Endothelial cell of umbilical vein (primary cell): ENCODE measurements around the gene MS4A7. TPM values are rescaled to one million over a fixed set of nuclear protein-coding genes. Genes with fewer than 3 reads are reported as not detected.

Experiments
- BruUV-seq: library from RNA; stranded (reverse); fragments of 400-500 nt; replicated peaks from 2 replicates; lab custom pipeline; 2021; lab: Mats Ljungman, UMichigan
- CTCF ChIA-PET: fragments of 300-600, 350-600 bp; sonication (Branson Sonifier 250); formaldehyde crosslinking; loops from one replicate; lab custom pipeline; 2021; ENCODE audit warnings: antibody characterized with exemption, inconsistent platforms; lab: Charles Lee
- POLR2A ChIA-PET: fragments of 300-600, 350-600 bp; sonication (Branson Sonifier 250); formaldehyde crosslinking; loops from one replicate; lab custom pipeline; 2021; ENCODE audit warnings: antibody characterized with exemption, inconsistent platforms; lab: Charles Lee
- DNase-seq: peaks from one replicate; pipeline ENCODE4 v3.0.0-alpha.2; 2011; ENCODE audit warnings: low read depth, low spot score
- FAIRE-seq: peaks from 2 replicates; lab custom pipeline; 2011; peaks lifted over from hg19 to GRCh38; lab: Jason Lieb, UNC
- H2AFZ ChIP-seq: 2 replicates; pipeline ENCODE4 v1.6.0; 2012; ENCODE audit warnings: low read depth, low read length, control low read depth, inconsistent platforms
- H3K27ac ChIP-seq: 2 replicates; pipeline ENCODE4 v1.5.1; 2011; ENCODE audit warnings: low read depth, mild to moderate bottlenecking, control low read depth, low read length, moderate library complexity; ENCODE audit not compliant: insufficient read depth
- H3K27me3 ChIP-seq, 2 experiments: 2 replicates each; pipeline versions ENCODE4 v1.6.0 to v1.6.1; 2011; ENCODE audit warnings: low read length in 2 of 2, mixed read lengths in 1 of 2; ENCODE audit not compliant: control insufficient read depth in 2 of 2, insufficient read depth in 2 of 2
- H3K36me3 ChIP-seq, 2 experiments: 2 replicates in 1 of 2; 3 replicates in 1 of 2; pipeline ENCODE4 v1.5.1; 2011; ENCODE audit warnings: low read length in 2 of 2, mild to moderate bottlenecking in 1 of 2, moderate library complexity in 1 of 2; ENCODE audit not compliant: control insufficient read depth in 2 of 2, insufficient read depth in 2 of 2; ENCODE audit errors: extremely low read depth in 1 of 2
- H3K4me1 ChIP-seq: 3 replicates; pipeline ENCODE4 v1.5.1; 2011; ENCODE audit warnings: mild to moderate bottlenecking, low read length; ENCODE audit not compliant: control insufficient read depth, insufficient read depth; ENCODE audit errors: extremely low read depth
- H3K4me2 ChIP-seq: 2 replicates; pipeline ENCODE4 v1.6.1; 2011; ENCODE audit warnings: low read length, control low read depth, mixed read lengths; ENCODE audit not compliant: insufficient read depth
- H3K4me3 ChIP-seq, 3 experiments: fragments of 200-600 bp in 1 of 3; sonication (generic), shearing (Covaris generic) in 1 of 3; replicated peaks in 1 of 3; 2 replicates each; pipeline ENCODE4 v1.5.1; 2011 to 2016; ENCODE audit warnings: control low read depth in 3 of 3, low read length in 3 of 3, mild to moderate bottlenecking in 2 of 3, inconsistent platforms in 1 of 3, low read depth in 1 of 3, moderate library complexity in 1 of 3; ENCODE audit not compliant: insufficient read depth in 1 of 3
- H3K79me2 ChIP-seq: 2 replicates; pipeline ENCODE4 v1.6.0; 2012; ENCODE audit warnings: low read length, inconsistent platforms; ENCODE audit not compliant: control insufficient read depth, insufficient read depth
- H3K9ac ChIP-seq: replicated peaks from 2 replicates; pipeline ENCODE3; 2011; ENCODE audit warnings: low read length, control low read depth; ENCODE audit not compliant: insufficient read depth; ENCODE audit errors: extremely low read depth
- H3K9me1 ChIP-seq: replicated peaks from 3 replicates; pipeline ENCODE4 v1.6.0; 2011; ENCODE audit warnings: mild to moderate bottlenecking, low read length; ENCODE audit not compliant: control insufficient read depth, insufficient read depth; ENCODE audit errors: extremely low read depth
- H3K9me3 ChIP-seq: replicated peaks from 2 replicates; pipeline ENCODE4 v1.5.1; 2012; ENCODE audit warnings: low read length, inconsistent platforms; ENCODE audit not compliant: control insufficient read depth, insufficient read depth
- H4K20me1 ChIP-seq: replicated peaks from 2 replicates; pipeline ENCODE3; 2011; ENCODE audit warnings: mild to moderate bottlenecking, low read length; ENCODE audit not compliant: control insufficient read depth, insufficient read depth; ENCODE audit errors: extremely low read depth
- EZH2 ChIP-seq: IDR thresholded peaks from 2 replicates; pipeline ENCODE4 v1.6.1; 2012; ENCODE audit warnings: borderline replicate concordance, low read depth, mild to moderate bottlenecking, moderate library complexity, low read length, inconsistent platforms; ENCODE audit not compliant: severe bottlenecking
- FOS ChIP-seq: IDR thresholded peaks from 2 replicates; pipeline ENCODE4 v1.6.1; 2011; ENCODE audit warnings: mild to moderate bottlenecking, low read length, moderate library complexity, borderline replicate concordance; ENCODE audit not compliant: insufficient read depth
- GATA2 ChIP-seq: IDR thresholded peaks from 2 replicates; pipeline ENCODE4 v1.7.0; 2011; ENCODE audit warnings: low read depth, mild to moderate bottlenecking, moderate library complexity, mixed read lengths, low read length; ENCODE audit not compliant: insufficient read length, insufficient read depth
- JUN ChIP-seq: IDR thresholded peaks from 2 replicates; pipeline ENCODE4 v1.6.1; 2011; ENCODE audit warnings: borderline replicate concordance, low read depth; ENCODE audit not compliant: insufficient read length, insufficient read depth
- MYC ChIP-seq: IDR thresholded peaks from one replicate; pipeline ENCODE4 v1.6.1; 2011; ENCODE audit warnings: mild to moderate bottlenecking, low read depth, low read length
- POLR2A ChIP-seq: IDR thresholded peaks from 2 replicates; pipeline ENCODE4 v1.6.1; 2012; ENCODE audit warnings: low read depth, mild to moderate bottlenecking, control low read depth, low read length
- POLR2AphosphoS5 ChIP-seq: IDR thresholded peaks from 2 replicates; pipeline ENCODE4 v1.6.1; 2012; ENCODE audit warnings: low read depth, mild to moderate bottlenecking, control low read depth, low read length, moderate library complexity; ENCODE audit not compliant: insufficient read depth
- dilution Hi-C: fragments of 300-500 bp; cut with MboI; formaldehyde crosslinking; loops from one replicate; pipeline ENCODE4 v1.15.0; 2019; ENCODE audit warnings: low sequenced_read_pairs; ENCODE audit not compliant: extremely low pct_ligation_motif_present
- intact Hi-C: fragments of 100-400 bp; cut with micrococcal nuclease; formaldehyde crosslinking; loops from one replicate; pipeline ENCODE4 v1.10.0; 2022
- polyA plus RNA-seq, 4 experiments: library from polyadenylated mRNA; depleted of rRNA in 3 of 4; stranded (reverse) in 3 of 4; unstranded in 1 of 4; fragments of >200 nt; gene quantifications; 2 replicates each; pipeline versions ENCODE4 v1.2.1 to v1.2.3, GENCODE V29; 2011 to 2012; ENCODE audit warnings: missing spikeins in 1 of 4
- total RNA-seq: library from RNA; stranded (reverse); gene quantifications from 2 replicates; pipeline ENCODE4 v1.2.3, GENCODE V29; 2021
- TF ChIP-seq, protein P1 (sequence below): IDR thresholded peaks from 2 replicates; pipeline ENCODE4 v1.6.1; 2011; ENCODE audit not compliant: insufficient read depth, insufficient read length
- TF ChIP-seq, protein P2 (sequence below), 2 donors: IDR thresholded peaks; 1 replicate in 1 of 2; 2 replicates in 1 of 2; pipeline ENCODE4 v1.5.1; 2011; ENCODE audit warnings: low read length in 2 of 2, mild to moderate bottlenecking in 2 of 2, moderate library complexity in 2 of 2, control low read depth in 1 of 2, inconsistent platforms in 1 of 2, low read depth in 1 of 2; ENCODE audit not compliant: insufficient read depth in 1 of 2; ENCODE audit errors: extremely low read depth in 1 of 2

Gene MS4A7
- total and polyA plus RNA-seq, 2 donors (not counting 3 experiments of a cell fraction or from before 2014, with no cell fraction given), result 0.04 TPM; not detected in 1

DNA sequence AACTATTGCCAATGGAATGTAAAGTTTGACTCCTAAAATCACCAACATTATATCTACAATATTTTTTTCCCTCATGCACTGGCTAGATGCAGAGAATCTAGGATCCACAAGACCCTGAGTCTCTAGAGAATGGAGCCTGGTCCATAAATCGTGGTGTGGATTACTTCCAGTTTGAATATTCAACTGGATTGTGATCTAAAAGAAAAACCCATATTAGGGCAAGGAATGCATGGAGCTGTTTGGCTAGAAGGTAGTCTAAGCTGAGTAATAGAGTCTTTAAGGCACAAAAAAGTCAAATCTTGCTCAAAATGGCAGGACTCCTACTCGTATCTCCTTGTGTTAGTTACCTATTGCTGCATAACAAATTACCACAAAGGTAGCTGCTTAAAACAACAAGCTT lies 41.7 kb downstream of the MS4A7 start:
- no peak overlapping the region for H3K4me3 ChIP-seq
- no peaks in the 10 kb centered on the region for H4K20me1 ChIP-seq
- H3K9ac ChIP-seq, result no peak overlapping the region
- TF ChIP-seq FOS (no peak), MYC (no peak), POLR2AphosphoS5 (no peak), EZH2 (no peak), JUN (no peak), POLR2A (no peak), GATA2 (no peak)
- TF ChIP-seq, protein P1, sequence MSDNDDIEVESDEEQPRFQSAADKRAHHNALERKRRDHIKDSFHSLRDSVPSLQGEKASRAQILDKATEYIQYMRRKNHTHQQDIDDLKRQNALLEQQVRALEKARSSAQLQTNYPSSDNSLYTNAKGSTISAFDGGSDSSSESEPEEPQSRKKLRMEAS, result no peak
- TF ChIP-seq, protein P2, sequence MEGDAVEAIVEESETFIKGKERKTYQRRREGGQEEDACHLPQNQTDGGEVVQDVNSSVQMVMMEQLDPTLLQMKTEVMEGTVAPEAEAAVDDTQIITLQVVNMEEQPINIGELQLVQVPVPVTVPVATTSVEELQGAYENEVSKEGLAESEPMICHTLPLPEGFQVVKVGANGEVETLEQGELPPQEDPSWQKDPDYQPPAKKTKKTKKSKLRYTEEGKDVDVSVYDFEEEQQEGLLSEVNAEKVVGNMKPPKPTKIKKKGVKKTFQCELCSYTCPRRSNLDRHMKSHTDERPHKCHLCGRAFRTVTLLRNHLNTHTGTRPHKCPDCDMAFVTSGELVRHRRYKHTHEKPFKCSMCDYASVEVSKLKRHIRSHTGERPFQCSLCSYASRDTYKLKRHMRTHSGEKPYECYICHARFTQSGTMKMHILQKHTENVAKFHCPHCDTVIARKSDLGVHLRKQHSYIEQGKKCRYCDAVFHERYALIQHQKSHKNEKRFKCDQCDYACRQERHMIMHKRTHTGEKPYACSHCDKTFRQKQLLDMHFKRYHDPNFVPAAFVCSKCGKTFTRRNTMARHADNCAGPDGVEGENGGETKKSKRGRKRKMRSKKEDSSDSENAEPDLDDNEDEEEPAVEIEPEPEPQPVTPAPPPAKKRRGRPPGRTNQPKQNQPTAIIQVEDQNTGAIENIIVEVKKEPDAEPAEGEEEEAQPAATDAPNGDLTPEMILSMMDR (IDR thresholded peaks at IDR 0.05; ENCODE audit: extremely low read depth in 1 of 2, insufficient read depth in 1 of 2, low read depth in 1 of 2, low read length in 2 of 2), result no peak
- POLR2A ChIA-PET, result no interaction called here
- CTCF ChIA-PET, result no interaction called here
- no peaks in the 10 kb centered on the region for H3K27me3 ChIP-seq
- H3K4me2 ChIP-seq, result no peak overlapping the region
- DNase-seq (no peak), FAIRE-seq (no peak)
- dilution Hi-C loops (no loop called here), intact Hi-C loops (no loop called here)
- no peaks in the 10 kb centered on the region for H3K9me3 ChIP-seq
- H3K27ac ChIP-seq, result no peak overlapping the region
- H3K4me1 ChIP-seq, result no peaks in the 10 kb centered on the region
- H2AFZ ChIP-seq, result no peak overlapping the region
- H3K79me2 ChIP-seq, result no peaks in the 10 kb centered on the region
- no peaks in the 10 kb centered on the region for H3K9me1 ChIP-seq
- no peaks in the 10 kb centered on the region for H3K36me3 ChIP-seq
- no TSS peak for BruUV-seq
